Adrenal gland (tissue), 5 donors: ENCODE measurements around the gene TPM4.

Experiments
- POLR2A ChIP-seq, 2 donors: fragments of 450-650 bp; IDR thresholded peaks; one replicate each; pipeline ENCODE4 v1.6.1; 2017; ENCODE audit warnings: antibody characterized with exemption in 2 of 2, mild to moderate bottlenecking in 2 of 2, moderate library complexity in 1 of 2
- TF ChIP-seq, protein P1 (sequence below), 6 experiments: fragments of 450-650 bp in 4 of 6; fragments of 200-600 bp in 2 of 6; sonication (generic) in 1 of 6; IDR thresholded peaks; 1 replicate in 5 of 6; 2 replicates in 1 of 6; pipeline versions ENCODE4 v1.5.1 to v1.8.0; 2016 to 2021; ENCODE audit warnings: antibody characterized with exemption in 6 of 6, mild to moderate bottlenecking in 2 of 6, moderate library complexity in 1 of 6
- donor health status: DM: no; HTN: no; CAD: no.

DNA sequence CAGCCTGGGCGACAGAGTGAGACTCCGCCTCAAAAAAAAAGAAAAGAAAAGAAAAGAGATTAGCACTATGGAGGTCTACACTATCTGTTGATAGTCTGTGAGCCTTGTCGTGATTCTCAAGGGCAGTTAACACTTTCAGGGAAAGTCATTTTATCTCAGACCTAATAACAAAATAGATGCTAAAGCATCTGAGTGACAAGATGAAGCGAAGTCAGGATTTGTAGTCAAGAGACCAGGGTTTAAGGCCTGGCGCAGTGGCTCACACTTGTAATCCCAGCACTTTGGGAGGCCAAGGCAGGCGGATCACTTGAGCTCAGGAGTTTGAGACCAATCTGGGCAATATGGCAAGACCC is 22.1 kb downstream of the TPM4 start:
- TF ChIP-seq, protein P1, sequence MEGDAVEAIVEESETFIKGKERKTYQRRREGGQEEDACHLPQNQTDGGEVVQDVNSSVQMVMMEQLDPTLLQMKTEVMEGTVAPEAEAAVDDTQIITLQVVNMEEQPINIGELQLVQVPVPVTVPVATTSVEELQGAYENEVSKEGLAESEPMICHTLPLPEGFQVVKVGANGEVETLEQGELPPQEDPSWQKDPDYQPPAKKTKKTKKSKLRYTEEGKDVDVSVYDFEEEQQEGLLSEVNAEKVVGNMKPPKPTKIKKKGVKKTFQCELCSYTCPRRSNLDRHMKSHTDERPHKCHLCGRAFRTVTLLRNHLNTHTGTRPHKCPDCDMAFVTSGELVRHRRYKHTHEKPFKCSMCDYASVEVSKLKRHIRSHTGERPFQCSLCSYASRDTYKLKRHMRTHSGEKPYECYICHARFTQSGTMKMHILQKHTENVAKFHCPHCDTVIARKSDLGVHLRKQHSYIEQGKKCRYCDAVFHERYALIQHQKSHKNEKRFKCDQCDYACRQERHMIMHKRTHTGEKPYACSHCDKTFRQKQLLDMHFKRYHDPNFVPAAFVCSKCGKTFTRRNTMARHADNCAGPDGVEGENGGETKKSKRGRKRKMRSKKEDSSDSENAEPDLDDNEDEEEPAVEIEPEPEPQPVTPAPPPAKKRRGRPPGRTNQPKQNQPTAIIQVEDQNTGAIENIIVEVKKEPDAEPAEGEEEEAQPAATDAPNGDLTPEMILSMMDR (IDR thresholded peaks at IDR 0.05), result no peak
- no peak for TF ChIP-seq POLR2A (IDR thresholded peaks at IDR 0.05)
